ENCODE data around the gene THSD7B.
"Not testable (repeated sequence)": the region's sequence is repeated elsewhere in the genome, so short reads cannot be mapped to it uniquely, and the experiment has no call there.

The THSD7B gene

DNA sequence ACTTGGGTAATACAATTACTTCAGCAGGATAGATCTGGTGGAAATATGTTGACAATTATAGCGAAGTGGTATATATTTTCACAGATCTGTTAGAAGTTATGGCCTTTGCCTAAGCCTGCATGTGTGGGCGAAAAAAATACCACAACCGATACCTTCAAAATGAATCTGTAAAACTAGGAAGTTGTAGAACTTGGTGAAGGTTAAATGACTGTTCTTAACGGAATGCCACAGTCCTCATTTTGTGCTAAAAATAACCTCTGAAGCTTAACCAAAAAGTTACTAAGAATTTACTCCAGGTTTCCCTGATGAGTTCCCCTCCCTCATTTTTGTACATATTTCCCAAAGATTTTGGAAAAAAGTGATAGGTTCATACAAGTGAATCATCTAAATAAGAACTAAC, 550.7 kb downstream of the THSD7B start:
- CTCF ChIA-PET = no interaction called here
- POLR2A ChIA-PET = no interaction called here
- TF ChIP-seq CTCF (IDR thresholded peaks at IDR 0.05; ENCODE audit: control extremely low read depth, extremely low read depth, low read depth, missing control alignments) = no peak
- DNase-seq (ENCODE audit: extremely low spot score) = no peak

GRCh38 chr2:137321566-137321965, 556.2 kb downstream of the THSD7B start:
- DNase-seq (ENCODE audit: extremely low spot score) = no peak
- ChIA-PET CTCF (interaction anchor here (1.3 kb wide), 1 partner anchor 18 kb away, joined by 3 read pairs; no protein-coding TSS in a partner anchor), POLR2A (no interaction called here)
- TF ChIP-seq CTCF (IDR thresholded peaks at IDR 0.05; ENCODE audit: control extremely low read depth, extremely low read depth, low read depth, missing control alignments) = no peak

DNA sequence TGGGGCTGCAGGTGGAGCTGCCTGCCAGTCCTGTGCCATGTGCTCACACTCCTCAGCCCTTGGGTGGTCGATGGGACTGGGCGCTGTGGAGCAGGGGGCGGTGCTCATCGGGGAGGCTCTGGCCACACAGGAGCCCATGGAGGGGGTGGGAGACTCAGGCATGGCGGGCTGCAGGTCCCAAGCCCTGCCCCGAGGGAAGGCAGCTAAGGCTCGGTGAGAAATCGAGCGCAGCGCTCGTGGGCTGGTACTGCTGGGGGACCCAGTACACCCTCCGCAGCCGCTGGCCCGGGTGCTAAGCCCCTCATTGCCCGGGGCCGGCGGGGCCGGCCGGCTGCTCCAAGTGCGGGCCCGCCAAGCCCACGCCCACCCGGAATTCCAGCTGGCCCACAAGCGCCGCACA, 566.2 kb downstream of the THSD7B start:
- POLR2A ChIA-PET; CTCF ChIA-PET; DNase-seq (ENCODE audit: extremely low spot score): not testable (repeated sequence)

- TF ChIP-seq CTCF (IDR thresholded peaks at IDR 0.05; ENCODE audit: control extremely low read depth, extremely low read depth, low read depth, missing control alignments) = no peak
- ChIA-PET CTCF (no interaction called here), POLR2A (no interaction called here)
- DNase-seq (ENCODE audit: extremely low spot score) = no peak
These were observed 568.2 kb downstream of the THSD7B start for GRCh38 chr2:137333386-137334165.

DNA sequence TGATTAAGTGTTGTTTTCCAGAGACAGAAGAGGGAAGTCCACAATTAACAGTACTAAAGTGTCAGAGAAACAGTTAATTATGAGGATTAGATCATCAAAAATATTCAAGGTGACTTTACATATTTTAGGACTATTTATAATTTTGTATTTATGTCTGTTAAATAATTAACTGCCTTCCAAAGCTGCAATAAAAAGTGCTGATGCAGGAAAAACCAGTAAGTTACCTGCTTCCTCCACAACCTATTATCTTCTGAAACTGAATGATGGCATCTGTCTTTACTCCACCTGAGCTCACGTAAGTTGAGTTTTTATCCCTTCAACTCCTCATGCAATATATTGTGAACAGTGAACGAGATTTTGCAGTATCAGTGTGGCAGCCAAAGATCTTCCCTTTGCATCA, 570.7 kb downstream of the THSD7B start:
- ChIA-PET CTCF (no interaction called here), POLR2A (no interaction called here)
- TF ChIP-seq CTCF (IDR thresholded peaks at IDR 0.05; ENCODE audit: control extremely low read depth, extremely low read depth, low read depth, missing control alignments) = no peak
- no peak for DNase-seq (ENCODE audit: extremely low spot score)

- CTCF ChIA-PET = interaction anchor here (0.9 kb wide), 1 partner anchor 17 kb away, joined by 3 read pairs; no protein-coding TSS in a partner anchor
- DNase-seq (ENCODE audit: extremely low spot score) = no peak
- no peak for TF ChIP-seq CTCF (IDR thresholded peaks at IDR 0.05; ENCODE audit: control extremely low read depth, extremely low read depth, low read depth, missing control alignments)
- POLR2A ChIA-PET = no interaction called here
These were observed 573.7 kb downstream of the THSD7B start for GRCh38 chr2:137339051-137339450.

GRCh38 chr2:137345994-137346393, 580.6 kb downstream of the THSD7B start:
- no peak for TF ChIP-seq CTCF (IDR thresholded peaks at IDR 0.05; ENCODE audit: control extremely low read depth, extremely low read depth, low read depth, missing control alignments)
- CTCF ChIA-PET = no interaction called here
- DNase-seq (ENCODE audit: extremely low spot score) = no peak
- POLR2A ChIA-PET = no interaction called here

Measured in GM10248 (cell line).